ENCODE measurements around the gene ZMYND11. TPM values are rescaled to one million over a fixed set of nuclear protein-coding genes. Genes with fewer than 3 reads are reported as not detected.
A peak's percentile ranks its signal among the peaks of the same experiment; 100 is the strongest.

Gene ZMYND11
- total and polyA plus RNA-seq, 9 of the 15 experiments (the other 6 are each of a cell fraction or from before 2014, with no cell fraction given): 2.7 to 13.8 (median 8.8) TPM

GRCh38 chr10:94613-95012 is 40.6 kb upstream of the ZMYND11 start:
- TF ChIP-seq CCNT2 (IDR thresholded peaks at IDR 0.05; ENCODE audit: borderline replicate concordance, extremely low read depth, insufficient read length, low read depth, low read length) (no peak), ZNF431 (CRISPR knock-in tag; IDR thresholded peaks at IDR 0.05) (peak; percentile 93)
- DNase-seq (ENCODE audit: extremely low read depth in 1 of 4, low spot score in 3 of 4): no peak
- ATAC-seq: no peak
- ChIA-PET POLR2A (no interaction called here), CTCF (ENCODE audit: low intra/inter-chr PET ratio) (no interaction called here)
- Histone ChIP-seq H3K36me3 (ENCODE audit: control insufficient read depth, insufficient read depth, low read length) (no peaks in the 10 kb centered on the region), H3K4me1 (replicated peaks in 1 of 2; ENCODE audit: control insufficient read depth in 2 of 2, insufficient read depth in 2 of 2, low read length in 2 of 2) (no peaks in the 10 kb centered on the region), H3K27me3 (ENCODE audit: control insufficient read depth in 2 of 2, insufficient read depth in 2 of 2, low read length in 2 of 2) (no peaks in the 10 kb centered on the region), H3K27ac (ENCODE audit: extremely low read depth, low read depth, low read length) (no peak overlapping the region), H3K4me3 (no peak overlapping the region), H4K20me1 (replicated peaks; ENCODE audit: control insufficient read depth, insufficient read depth, low read length) (no peaks in the 10 kb centered on the region), H3K9ac (ENCODE audit: insufficient read depth in 1 of 2, low read depth in 2 of 2, low read length in 2 of 2) (no peak overlapping the region), H3K9me1 (ENCODE audit: control insufficient read depth, insufficient read depth, low read length) (no peaks in the 10 kb centered on the region), H3K79me2 (ENCODE audit: control insufficient read depth, insufficient read depth, low read length) (no peaks in the 10 kb centered on the region), H3K4me2 (ENCODE audit: insufficient read depth, low read length) (no peak overlapping the region), H2AFZ (ENCODE audit: low read depth, low read length) (no peak overlapping the region), H3K9me3 (replicated peaks; ENCODE audit: control insufficient read depth, insufficient read depth, low read depth, low read length) (no peaks in the 10 kb centered on the region)
- BruUV-seq (replicated peaks): no TSS peak
- in situ Hi-C loops (cut with MboI) (no loop called here), intact Hi-C loops (cut with micrococcal nuclease) (no loop called here)
- no peak for FAIRE-seq
- 0% methylated on average over 1 of the region's 1 CpG for WGBS (ENCODE audit: insufficient coverage, low coverage, missing lambda C conversion rate)

GRCh38 chr10:95356-96115 is 39.7 kb upstream of the ZMYND11 start:
- Histone ChIP-seq H3K36me3 (ENCODE audit: control insufficient read depth, insufficient read depth, low read length) (no peaks in the 10 kb centered on the region), H3K4me3 (no peak overlapping the region), H3K4me2 (ENCODE audit: insufficient read depth, low read length) (no peak overlapping the region), H3K4me1 (replicated peaks in 1 of 2; ENCODE audit: control insufficient read depth in 2 of 2, insufficient read depth in 2 of 2, low read length in 2 of 2) (no peaks in the 10 kb centered on the region), H3K9ac (ENCODE audit: insufficient read depth in 1 of 2, low read depth in 2 of 2, low read length in 2 of 2) (no peak overlapping the region), H4K20me1 (replicated peaks; ENCODE audit: control insufficient read depth, insufficient read depth, low read length) (no peaks in the 10 kb centered on the region), H3K27me3 (ENCODE audit: control insufficient read depth in 2 of 2, insufficient read depth in 2 of 2, low read length in 2 of 2) (no peaks in the 10 kb centered on the region), H3K9me3 (replicated peaks; ENCODE audit: control insufficient read depth, insufficient read depth, low read depth, low read length) (no peaks in the 10 kb centered on the region), H3K27ac (ENCODE audit: extremely low read depth, low read depth, low read length) (no peak overlapping the region), H3K9me1 (ENCODE audit: control insufficient read depth, insufficient read depth, low read length) (no peaks in the 10 kb centered on the region), H2AFZ (ENCODE audit: low read depth, low read length) (no peak overlapping the region), H3K79me2 (ENCODE audit: control insufficient read depth, insufficient read depth, low read length) (no peaks in the 10 kb centered on the region)
- no peak for FAIRE-seq
- intact Hi-C loops (cut with micrococcal nuclease): no loop called here
- peak; percentile 94 for TF ChIP-seq ZNF324 (CRISPR knock-in tag; IDR thresholded peaks at IDR 0.05)
- no peak for TF ChIP-seq ETV1 (tag; conservative IDR thresholded peaks at IDR 0.05; ENCODE audit: low read depth)
- POLR2A ChIA-PET: interaction anchor here (0.6 kb wide), 1 partner anchor 167 kb away, joined by 3 read pairs; no protein-coding TSS in a partner anchor
- 0% methylated on average over 2 of the region's 2 CpGs for WGBS (ENCODE audit: insufficient coverage, low coverage, missing lambda C conversion rate)
- CTCF ChIA-PET (ENCODE audit: low intra/inter-chr PET ratio): no interaction called here
- no peak for ATAC-seq
- BruUV-seq (replicated peaks): no TSS peak
- DNase-seq (ENCODE audit: extremely low read depth in 1 of 4, low spot score in 3 of 4): no peak
- in situ Hi-C loops (cut with MboI): no loop called here

Data from K562 (cell line).